Sigmoid colon (tissue), 7 donors: ENCODE results near the gene ANKRD10. TPM values are rescaled to one million over a fixed set of nuclear protein-coding genes. Genes with fewer than 3 reads are reported as not detected.
A peak's percentile ranks its signal among the peaks of the same experiment; 100 is the strongest.

Source experiments
- DNase-seq: peaks from one replicate; pipeline ENCODE4 v3.0.0-alpha.2; 2019
- H3K27ac ChIP-seq, 4 donors: fragments of 200-600 bp; sonication (generic); one replicate each; pipeline ENCODE4 v1.5.1; 2016 to 2019; ENCODE audit warnings: mild to moderate bottlenecking in 1 of 4
- H3K27me3 ChIP-seq, 3 donors: fragments of 200-600 bp; sonication (generic); one replicate each; pipeline ENCODE4 v1.5.1; 2019; ENCODE audit warnings: mild to moderate bottlenecking in 1 of 3
- H3K36me3 ChIP-seq, 4 donors: fragments of 200-600 bp; sonication (generic); one replicate each; pipeline ENCODE4 v1.5.1; 2016 to 2019
- H3K4me1 ChIP-seq, 4 donors: fragments of 200-600 bp; sonication (generic); one replicate each; pipeline ENCODE4 v1.5.1; 2017 to 2019
- H3K4me3 ChIP-seq, 4 donors: fragments of 200-600 bp; sonication (generic); one replicate each; pipeline ENCODE4 v1.5.1; 2017 to 2019; ENCODE audit warnings: mild to moderate bottlenecking in 2 of 4, moderate library complexity in 1 of 4
- H3K9me3 ChIP-seq, 4 donors: fragments of 200-600 bp in 3 of 4; sonication (generic) in 3 of 4; one replicate each; pipeline versions ENCODE4 v1.5.1 to v1.6.1; 2013 to 2019
- CTCF ChIP-seq, 4 experiments: fragments of 450-650 bp in 3 of 4; fragments of 200-600 bp in 1 of 4; IDR thresholded peaks; one replicate each; pipeline ENCODE4 v1.5.1; 2016 to 2019; ENCODE audit warnings: antibody characterized with exemption in 4 of 4, mild to moderate bottlenecking in 3 of 4, moderate library complexity in 2 of 4
- EP300 ChIP-seq, 4 donors: sonication (generic); formaldehyde crosslinking; IDR thresholded peaks; one replicate each; pipeline ENCODE4 v1.6.1; 2017; ENCODE audit warnings: antibody characterized with exemption in 4 of 4
- POLR2A ChIP-seq, 2 donors: fragments of 450-650 bp; IDR thresholded peaks; one replicate each; pipeline ENCODE4 v1.6.1; 2016; ENCODE audit warnings: antibody characterized with exemption in 2 of 2, mild to moderate bottlenecking in 2 of 2, moderate library complexity in 2 of 2
- POLR2AphosphoS5 ChIP-seq, 4 donors: sonication (generic); formaldehyde crosslinking; IDR thresholded peaks; one replicate each; pipeline ENCODE4 v1.6.1; 2017; ENCODE audit warnings: antibody characterized with exemption in 4 of 4
- WGBS, 2 donors: extraction: QIAGEN DNeasy Blood & Tissue Kit; methylation state at CpG; one replicate each; pipeline ENCODE4 v1.1.7; 2013; 5-methylcytosine and 5-hydroxymethylcytosine counted together
- intact Hi-C: fragments of 100-400 bp; cut with DNase I; formaldehyde crosslinking; loops from one replicate; pipeline ENCODE4 v1.15.1; 2023
- polyA plus RNA-seq, 3 donors: library from polyadenylated mRNA; stranded (reverse); fragments of 200-250 nt; gene quantifications; one replicate each; pipeline ENCODE4 v1.2.3, GENCODE V29; 2013
- total RNA-seq, 4 donors: library from RNA; depleted of rRNA; stranded (reverse); fragments of >200 nt; gene quantifications; one replicate each; pipeline ENCODE4 v1.1.0, GENCODE V29; 2016
- donor health status: healthy with polysubstance abuse.
- donor health status: Bipolar disorder and iron deficiency.
- donor health status: healthy.

Gene ANKRD10
- total and polyA plus RNA-seq, 7 donors: 41.4 to 179 (median 141) TPM

- Histone ChIP-seq H3K27ac (no peak overlapping the region), H3K4me3 (no peak overlapping the region), H3K4me1 (peaks cover 0 to 20% (median 16%) of the 10 kb centered on the region in 4 donors), H3K27me3 (no peaks in the 10 kb centered on the region), H3K36me3 (no peaks in the 10 kb centered on the region), H3K9me3 (no peaks in the 10 kb centered on the region)
- intact Hi-C loops: no loop called here
- WGBS, 2 donors: 76 to 88% methylated on average over 8 of the region's 8 CpGs
- TF ChIP-seq POLR2AphosphoS5 (IDR thresholded peaks at IDR 0.05) (no peak), EP300 (IDR thresholded peaks at IDR 0.05) (no peak), CTCF (IDR thresholded peaks at IDR 0.05) (no peak), POLR2A (IDR thresholded peaks at IDR 0.05) (no peak)
- DNase-seq: no peak
These were observed 6.8 kb upstream of the ANKRD10 start for GRCh38 chr13:110921695-110922094.

- H3K4me1 ChIP-seq: peaks cover 0 to 25% (median 18%) of the 10 kb centered on the region in 4 donors
- H3K36me3 ChIP-seq: no peaks in the 10 kb centered on the region
- TF ChIP-seq CTCF (IDR thresholded peaks at IDR 0.05) (no peak), EP300 (IDR thresholded peaks at IDR 0.05) (no peak), POLR2AphosphoS5 (IDR thresholded peaks at IDR 0.05) (no peak), POLR2A (IDR thresholded peaks at IDR 0.05) (no peak)
- DNase-seq: no peak
- H3K9me3 ChIP-seq: no peaks in the 10 kb centered on the region
- H3K27ac ChIP-seq: no peak overlapping the region
- H3K4me3 ChIP-seq: no peak overlapping the region
- intact Hi-C loops: no loop called here
- 58 to 73% methylated on average over 13 of the region's 13 CpGs for WGBS, 2 donors
- H3K27me3 ChIP-seq: no peaks in the 10 kb centered on the region
These were observed 6.3 kb upstream of the ANKRD10 start for GRCh38 chr13:110921209-110921608.

GRCh38 chr13:110920038-110920437, 5.2 kb upstream of the ANKRD10 start:
- WGBS, 2 donors: 84% methylated on average over 5 of the region's 5 CpGs
- peaks cover 0 to 21% (median 14%) of the 10 kb centered on the region in 4 donors for H3K4me1 ChIP-seq
- H3K4me3 ChIP-seq: no peak overlapping the region
- intact Hi-C loops: no loop called here
- no peak overlapping the region for H3K27ac ChIP-seq
- H3K9me3 ChIP-seq: no peaks in the 10 kb centered on the region
- no peak for TF ChIP-seq POLR2AphosphoS5 (IDR thresholded peaks at IDR 0.05)
- TF ChIP-seq POLR2A (IDR thresholded peaks at IDR 0.05): no peak
- TF ChIP-seq CTCF (IDR thresholded peaks at IDR 0.05): no peak
- TF ChIP-seq EP300 (IDR thresholded peaks at IDR 0.05): no peak
- H3K36me3 ChIP-seq: no peaks in the 10 kb centered on the region
- H3K27me3 ChIP-seq: no peaks in the 10 kb centered on the region
- DNase-seq: no peak

GRCh38 chr13:110916301-110917142, 1.7 kb upstream of the ANKRD10 start:
- Histone ChIP-seq H3K9me3 (no peaks in the 10 kb centered on the region), H3K36me3 (no peaks in the 10 kb centered on the region), H3K4me3 (peak overlapping the region; percentile 76 to 81 (median 79)), H3K27ac (peak overlapping the region; percentile 98 to 100 (median 100)), H3K4me1 (peaks cover 0 to 31% (median 26%) of the 10 kb centered on the region in 4 donors), H3K27me3 (no peaks in the 10 kb centered on the region)
- TF ChIP-seq POLR2AphosphoS5 (IDR thresholded peaks at IDR 0.05) (peak in 3 of 4 donors; percentile 27 to 76 (median 34)), EP300 (IDR thresholded peaks at IDR 0.05) (peak in 2 of 4 donors; percentile 20 to 55), CTCF (IDR thresholded peaks at IDR 0.05) (no peak), POLR2A (IDR thresholded peaks at IDR 0.05) (no peak)
- no peak for DNase-seq
- WGBS, 2 donors: 41 to 55% methylated on average over 9 of the region's 9 CpGs
- intact Hi-C loops: loop anchor here (5.0 kb wide), 2 partner anchors 236 to 306 kb away; no protein-coding TSS in a partner anchor
